ENCODE measurements around the gene TYMP. TPM values are rescaled to one million over a fixed set of nuclear protein-coding genes. Genes with fewer than 3 reads are reported as not detected.

TYMP gene
- total RNA-seq, 1 donor from 2014 or later, result 82.0 TPM

DNA sequence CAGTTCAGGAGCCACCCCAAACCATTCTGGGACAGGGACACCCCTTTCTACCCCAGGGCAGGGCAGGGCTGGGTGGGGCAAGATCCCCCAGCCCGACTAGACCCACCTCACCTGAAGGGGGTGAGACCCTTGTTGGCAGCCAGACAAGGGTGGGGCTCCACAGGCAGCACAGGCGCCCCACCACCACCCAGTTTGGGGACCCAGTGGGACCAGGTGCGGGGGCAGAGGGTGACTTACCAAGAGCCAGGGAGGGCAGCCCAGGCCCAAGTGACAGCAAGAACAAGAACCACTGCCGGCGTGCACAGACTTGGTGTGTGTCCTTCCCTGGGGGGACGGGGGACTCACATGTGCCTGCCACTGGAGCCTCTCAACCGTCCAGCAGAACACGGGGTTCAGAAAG lies 46.3 kb downstream of the TYMP start:
- DNase-seq (ENCODE audit: extremely low spot score in 2 of 2), result no peak
- H3K27ac ChIP-seq, result no peak overlapping the region
- peaks cover 19% of the 10 kb centered on the region for H3K27me3 ChIP-seq
- H3K36me3 ChIP-seq, result no peaks in the 10 kb centered on the region
- intact Hi-C loops (cut with DNase I), result no loop called here
- H3K4me3 ChIP-seq, result no peak overlapping the region
- TF ChIP-seq, protein P1, sequence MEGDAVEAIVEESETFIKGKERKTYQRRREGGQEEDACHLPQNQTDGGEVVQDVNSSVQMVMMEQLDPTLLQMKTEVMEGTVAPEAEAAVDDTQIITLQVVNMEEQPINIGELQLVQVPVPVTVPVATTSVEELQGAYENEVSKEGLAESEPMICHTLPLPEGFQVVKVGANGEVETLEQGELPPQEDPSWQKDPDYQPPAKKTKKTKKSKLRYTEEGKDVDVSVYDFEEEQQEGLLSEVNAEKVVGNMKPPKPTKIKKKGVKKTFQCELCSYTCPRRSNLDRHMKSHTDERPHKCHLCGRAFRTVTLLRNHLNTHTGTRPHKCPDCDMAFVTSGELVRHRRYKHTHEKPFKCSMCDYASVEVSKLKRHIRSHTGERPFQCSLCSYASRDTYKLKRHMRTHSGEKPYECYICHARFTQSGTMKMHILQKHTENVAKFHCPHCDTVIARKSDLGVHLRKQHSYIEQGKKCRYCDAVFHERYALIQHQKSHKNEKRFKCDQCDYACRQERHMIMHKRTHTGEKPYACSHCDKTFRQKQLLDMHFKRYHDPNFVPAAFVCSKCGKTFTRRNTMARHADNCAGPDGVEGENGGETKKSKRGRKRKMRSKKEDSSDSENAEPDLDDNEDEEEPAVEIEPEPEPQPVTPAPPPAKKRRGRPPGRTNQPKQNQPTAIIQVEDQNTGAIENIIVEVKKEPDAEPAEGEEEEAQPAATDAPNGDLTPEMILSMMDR (IDR thresholded peaks at IDR 0.05), result no peak
- TF ChIP-seq POLR2A (IDR thresholded peaks at IDR 0.05) (no peak), POLR2AphosphoS5 (IDR thresholded peaks at IDR 0.05; ENCODE audit: insufficient read depth in 1 of 2, low read depth in 1 of 2) (no peak)
- peaks cover 15% of the 10 kb centered on the region for H3K4me1 ChIP-seq
- H3K9me3 ChIP-seq, result no peaks in the 10 kb centered on the region

GRCh38 chr22:50483106-50483505 lies 46.7 kb downstream of the TYMP start:
- intact Hi-C loops (cut with DNase I), result no loop called here
- DNase-seq (ENCODE audit: extremely low spot score in 2 of 2), result no peak
- Histone ChIP-seq H3K27ac (no peak overlapping the region), H3K27me3 (peaks cover 19% of the 10 kb centered on the region), H3K4me3 (no peak overlapping the region), H3K9me3 (no peaks in the 10 kb centered on the region), H3K4me1 (peaks cover 15% of the 10 kb centered on the region), H3K36me3 (no peaks in the 10 kb centered on the region)
- TF ChIP-seq, protein P1 (IDR thresholded peaks at IDR 0.05), result no peak
- TF ChIP-seq POLR2A (IDR thresholded peaks at IDR 0.05) (no peak), POLR2AphosphoS5 (IDR thresholded peaks at IDR 0.05; ENCODE audit: insufficient read depth in 1 of 2, low read depth in 1 of 2) (no peak)

- TF ChIP-seq, protein P1 (IDR thresholded peaks at IDR 0.05), result no peak
- TF ChIP-seq POLR2AphosphoS5 (IDR thresholded peaks at IDR 0.05; ENCODE audit: insufficient read depth in 1 of 2, low read depth in 1 of 2) (no peak), POLR2A (IDR thresholded peaks at IDR 0.05) (no peak)
- Histone ChIP-seq H3K27ac (no peak overlapping the region), H3K36me3 (no peaks in the 10 kb centered on the region), H3K9me3 (no peaks in the 10 kb centered on the region), H3K4me1 (peaks cover 15% of the 10 kb centered on the region), H3K4me3 (peak overlapping the region; percentile 40 to 62), H3K27me3 (peaks cover 19% of the 10 kb centered on the region)
- DNase-seq (ENCODE audit: extremely low spot score in 2 of 2), result no peak
- intact Hi-C loops (cut with DNase I), result no loop called here
These were observed 47.4 kb downstream of the TYMP start for GRCh38 chr22:50482107-50483074.

GRCh38 chr22:50481440-50482106 lies 48.2 kb downstream of the TYMP start, which contains the start of gene ADM2:
Gene ADM2, plus strand, starts transcription at chr22:50481543. Its CDS starts 305 bp downstream, at chr22:50481848.
- no peak within 1 kb of the TSS for H3K27ac ChIP-seq
- no peaks in the 10 kb centered on the region for H3K36me3 ChIP-seq
- H3K4me1 ChIP-seq, result peaks cover 15% of the 10 kb centered on the region
- H3K9me3 ChIP-seq, result no peaks in the 10 kb centered on the region
- TF ChIP-seq, protein P1 (IDR thresholded peaks at IDR 0.05), result no peak
- no peak for TF ChIP-seq POLR2A (IDR thresholded peaks at IDR 0.05)
- TF ChIP-seq POLR2AphosphoS5 (IDR thresholded peaks at IDR 0.05; ENCODE audit: insufficient read depth in 1 of 2, low read depth in 1 of 2), result no peak
- H3K4me3 ChIP-seq, result peak within 1 kb of the TSS; percentile 40 to 62
- no peak for DNase-seq (ENCODE audit: extremely low spot score in 2 of 2)
- intact Hi-C loops (cut with DNase I), result no loop called here
- H3K27me3 ChIP-seq, result peaks cover 19% of the 10 kb centered on the region
